ENCODE measurements around the gene KCNA2.

The KCNA2 gene

DNA sequence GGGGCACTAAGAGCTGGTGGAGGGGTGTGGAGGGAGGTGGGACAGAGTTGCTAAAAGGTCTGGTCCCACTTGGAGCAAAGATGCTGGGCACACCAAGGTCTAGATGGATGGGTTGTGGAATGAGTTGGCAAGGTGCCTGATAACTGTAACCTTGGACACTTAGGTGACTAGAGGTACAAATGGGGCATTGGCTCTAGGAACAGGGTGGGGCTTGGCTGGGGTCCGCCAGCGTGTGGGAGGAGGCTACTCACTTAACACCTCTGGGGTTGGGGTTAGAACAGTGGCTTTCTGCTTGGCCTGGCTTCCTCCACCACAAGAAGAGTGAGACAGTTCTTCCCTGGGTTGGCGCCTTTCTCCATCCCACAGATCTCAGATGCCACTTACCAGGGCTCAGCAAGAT lies 17.2 kb downstream of the KCNA2 start:
- H3K4me3 ChIP-seq (ENCODE audit: low read length), result no peak overlapping the region
- H3K79me2 ChIP-seq (ENCODE audit: control insufficient read depth, low read length), result no peaks in the 10 kb centered on the region
- no peaks in the 10 kb centered on the region for H3K9me3 ChIP-seq (ENCODE audit: control insufficient read depth, insufficient read depth, low read length)
- H3K27me3 ChIP-seq (ENCODE audit: control insufficient read depth, low read length), result no peaks in the 10 kb centered on the region
- H3K27ac ChIP-seq (ENCODE audit: low read depth, low read length), result no peak overlapping the region
- TF ChIP-seq CTCF (IDR thresholded peaks at IDR 0.05; ENCODE audit: low read depth, low read length, poor library complexity, severe bottlenecking), result no peak
- no peak for TF ChIP-seq EZH2phosphoT487 (IDR thresholded peaks at IDR 0.05; ENCODE audit: borderline replicate concordance, low read length)
- H3F3A ChIP-seq (ENCODE audit: control insufficient read depth, insufficient read depth), result no peaks in the 10 kb centered on the region
- no peaks in the 10 kb centered on the region for H4K20me1 ChIP-seq (ENCODE audit: control insufficient read depth, insufficient read depth, low read depth, low read length)
- H3K4me2 ChIP-seq (ENCODE audit: low read length), result no peak overlapping the region
- H3K4me1 ChIP-seq (ENCODE audit: control insufficient read depth, low read length), result peaks cover 5% of the 10 kb centered on the region
- no peaks in the 10 kb centered on the region for H3K9me2 ChIP-seq (replicated peaks; ENCODE audit: control insufficient read depth, low read length)
- H3K36me3 ChIP-seq (ENCODE audit: control insufficient read depth, low read length), result no peaks in the 10 kb centered on the region

DNA sequence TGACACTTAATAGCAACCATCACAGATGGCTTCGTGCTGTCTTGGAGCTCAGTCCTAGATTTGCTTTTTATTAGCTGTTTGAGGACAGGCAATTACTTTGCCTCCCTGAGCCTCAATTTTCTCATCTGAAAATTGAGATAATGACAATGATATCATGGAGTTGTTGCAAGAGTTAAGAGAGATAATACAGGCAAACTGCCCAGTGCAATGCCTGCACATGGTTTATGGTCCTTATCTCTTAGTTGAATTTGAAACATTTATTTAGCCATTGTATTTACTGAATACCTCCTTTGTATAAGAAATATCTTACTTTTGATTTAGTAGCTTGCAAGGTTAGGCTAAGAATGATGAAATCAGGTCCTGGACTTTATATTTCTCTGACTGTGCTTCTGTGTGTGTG lies 17.7 kb downstream of the KCNA2 start:
- Histone ChIP-seq H3K36me3 (ENCODE audit: control insufficient read depth, low read length) (no peaks in the 10 kb centered on the region), H3K27ac (ENCODE audit: low read depth, low read length) (no peak overlapping the region), H3K9me3 (ENCODE audit: control insufficient read depth, insufficient read depth, low read length) (no peaks in the 10 kb centered on the region), H4K20me1 (ENCODE audit: control insufficient read depth, insufficient read depth, low read depth, low read length) (no peaks in the 10 kb centered on the region), H3F3A (ENCODE audit: control insufficient read depth, insufficient read depth) (no peaks in the 10 kb centered on the region), H3K4me1 (ENCODE audit: control insufficient read depth, low read length) (peaks cover under 1% of the 10 kb centered on the region), H3K4me3 (ENCODE audit: low read length) (no peak overlapping the region), H3K9me2 (replicated peaks; ENCODE audit: control insufficient read depth, low read length) (no peaks in the 10 kb centered on the region), H3K4me2 (ENCODE audit: low read length) (no peak overlapping the region), H3K27me3 (ENCODE audit: control insufficient read depth, low read length) (no peaks in the 10 kb centered on the region), H3K79me2 (ENCODE audit: control insufficient read depth, low read length) (no peaks in the 10 kb centered on the region)
- no peak for TF ChIP-seq EZH2phosphoT487 (IDR thresholded peaks at IDR 0.05; ENCODE audit: borderline replicate concordance, low read length)
- no peak for TF ChIP-seq CTCF (IDR thresholded peaks at IDR 0.05; ENCODE audit: low read depth, low read length, poor library complexity, severe bottlenecking)

DNA sequence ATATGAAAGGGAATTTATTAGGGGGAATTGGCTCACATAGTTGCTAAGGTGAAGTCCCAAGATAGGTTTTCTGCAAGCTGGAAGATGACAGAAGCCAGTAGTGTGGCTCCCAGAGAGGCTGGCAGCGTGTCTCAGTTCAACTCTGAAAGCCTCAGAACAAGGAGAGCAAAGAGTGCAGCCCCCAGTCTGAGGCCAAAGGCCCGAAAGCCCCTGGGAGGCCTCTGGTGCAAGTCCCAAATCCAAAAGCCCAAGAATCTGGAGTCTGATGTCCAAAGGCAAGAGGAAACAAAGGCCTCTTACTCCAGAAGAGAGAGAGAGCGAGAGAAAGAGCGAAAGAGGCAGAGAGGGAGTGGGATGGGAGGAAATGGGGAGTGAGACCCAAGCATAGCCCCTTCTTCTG lies 18.3 kb downstream of the KCNA2 start:
- Histone ChIP-seq H3K27me3 (ENCODE audit: control insufficient read depth, low read length) (no peaks in the 10 kb centered on the region), H3K36me3 (ENCODE audit: control insufficient read depth, low read length) (no peaks in the 10 kb centered on the region), H3K9me3 (ENCODE audit: control insufficient read depth, insufficient read depth, low read length) (no peaks in the 10 kb centered on the region), H3K27ac (ENCODE audit: low read depth, low read length) (no peak overlapping the region), H4K20me1 (ENCODE audit: control insufficient read depth, insufficient read depth, low read depth, low read length) (no peaks in the 10 kb centered on the region), H3K9me2 (replicated peaks; ENCODE audit: control insufficient read depth, low read length) (no peaks in the 10 kb centered on the region), H3K4me1 (ENCODE audit: control insufficient read depth, low read length) (no peaks in the 10 kb centered on the region), H3K4me2 (ENCODE audit: low read length) (no peak overlapping the region), H3K79me2 (ENCODE audit: control insufficient read depth, low read length) (no peaks in the 10 kb centered on the region), H3K4me3 (ENCODE audit: low read length) (no peak overlapping the region), H3F3A (ENCODE audit: control insufficient read depth, insufficient read depth) (no peaks in the 10 kb centered on the region)
- TF ChIP-seq EZH2phosphoT487 (IDR thresholded peaks at IDR 0.05; ENCODE audit: borderline replicate concordance, low read length) (no peak), CTCF (IDR thresholded peaks at IDR 0.05; ENCODE audit: low read depth, low read length, poor library complexity, severe bottlenecking) (no peak)

GRCh38 chr1:110585481-110585880 lies 20.7 kb downstream of the KCNA2 start:
- Histone ChIP-seq H3K9me2 (replicated peaks; ENCODE audit: control insufficient read depth, low read length) (no peaks in the 10 kb centered on the region), H3K4me1 (ENCODE audit: control insufficient read depth, low read length) (no peaks in the 10 kb centered on the region), H4K20me1 (ENCODE audit: control insufficient read depth, insufficient read depth, low read depth, low read length) (no peaks in the 10 kb centered on the region), H3F3A (ENCODE audit: control insufficient read depth, insufficient read depth) (no peaks in the 10 kb centered on the region), H3K9me3 (ENCODE audit: control insufficient read depth, insufficient read depth, low read length) (no peaks in the 10 kb centered on the region), H3K36me3 (ENCODE audit: control insufficient read depth, low read length) (no peaks in the 10 kb centered on the region), H3K4me2 (ENCODE audit: low read length) (no peak overlapping the region), H3K27ac (ENCODE audit: low read depth, low read length) (no peak overlapping the region), H3K4me3 (ENCODE audit: low read length) (no peak overlapping the region), H3K27me3 (ENCODE audit: control insufficient read depth, low read length) (no peaks in the 10 kb centered on the region), H3K79me2 (ENCODE audit: control insufficient read depth, low read length) (no peaks in the 10 kb centered on the region)
- TF ChIP-seq CTCF (IDR thresholded peaks at IDR 0.05; ENCODE audit: low read depth, low read length, poor library complexity, severe bottlenecking) (no peak), EZH2phosphoT487 (IDR thresholded peaks at IDR 0.05; ENCODE audit: borderline replicate concordance, low read length) (no peak)

Data from DOHH2 (cell line).